GM21423 (cell line): ENCODE measurements around the gene LYL1.

Experiments used
- ATAC-seq: cut with Tn5 transposase; IDR thresholded peaks from one replicate; pipeline ENCODE4 v1.9.1; 2021; ENCODE audit warnings: mild to moderate bottlenecking, moderate library complexity; ENCODE audit not compliant: unreplicated experiment

The LYL1 gene

DNA sequence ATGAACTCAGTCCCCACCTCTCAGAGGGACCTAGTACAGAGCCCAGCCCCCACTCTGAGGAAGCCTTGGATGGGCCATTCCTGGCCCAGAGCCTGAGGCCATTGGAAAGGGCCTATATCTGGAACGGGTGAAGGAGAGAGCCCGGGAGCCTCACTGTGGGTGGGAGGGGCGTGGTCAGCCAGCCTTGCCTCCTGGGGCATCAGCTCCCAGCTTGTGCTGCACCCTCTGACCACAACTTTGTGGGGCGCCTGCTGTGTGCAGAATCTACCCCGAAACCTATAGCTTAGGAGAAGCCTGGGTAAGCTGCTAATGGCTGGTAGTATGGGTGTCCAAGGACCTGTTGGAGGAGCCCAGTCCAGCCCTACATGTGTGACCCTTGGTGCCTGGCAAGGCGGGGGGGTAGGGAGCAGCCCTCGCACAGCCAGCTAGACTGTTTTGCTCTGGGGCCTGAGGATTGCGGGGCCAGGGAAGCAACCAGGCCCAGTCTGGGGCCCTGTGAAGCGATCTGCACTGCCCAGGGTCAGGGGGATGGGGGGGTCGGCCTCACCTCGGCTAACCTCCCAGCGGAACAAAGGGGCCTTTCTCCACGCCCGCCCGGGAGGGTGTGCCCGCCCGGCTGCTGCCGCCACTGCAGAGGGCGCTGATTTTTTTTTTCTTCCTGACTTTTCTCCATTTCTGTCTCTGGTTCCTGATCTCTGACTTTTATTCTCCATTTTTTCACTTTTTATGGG lies 42.3 kb downstream of the LYL1 start:
- no peak for ATAC-seq

DNA sequence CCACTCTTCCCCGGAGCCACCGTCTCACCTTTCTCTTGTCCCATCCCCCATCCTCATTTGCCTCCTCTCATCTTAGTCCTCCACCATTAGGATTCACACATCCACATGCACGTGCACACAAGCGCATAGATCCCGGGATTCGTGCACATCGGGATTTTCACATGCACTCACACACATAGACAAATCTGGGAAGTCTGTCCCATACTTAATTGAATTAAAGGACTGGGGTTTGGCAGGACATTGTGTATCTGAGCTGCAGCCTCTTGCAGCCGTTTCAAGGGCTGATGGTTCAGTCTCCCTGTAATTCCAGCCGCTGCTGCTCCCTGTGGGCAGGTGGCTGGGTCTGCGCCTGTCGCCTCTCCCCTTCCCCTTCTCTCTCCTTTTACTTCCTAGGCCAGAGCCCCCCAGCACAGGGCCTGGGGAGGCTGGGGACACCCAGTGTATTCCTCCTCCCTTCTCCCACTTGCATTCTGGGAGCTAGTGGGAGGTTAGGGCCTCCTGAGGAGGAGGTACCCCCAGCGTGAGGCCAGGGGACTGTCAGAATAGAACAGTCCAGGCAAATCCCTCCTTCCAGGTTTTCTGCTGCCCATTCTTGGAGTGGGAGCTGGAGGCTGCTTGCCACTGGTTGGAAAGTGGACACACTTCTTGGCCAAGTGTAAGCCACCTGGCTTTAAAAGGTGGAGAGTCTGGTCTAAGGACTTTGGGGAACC lies 43.6 kb downstream of the LYL1 start:
- ATAC-seq: no peak

DNA sequence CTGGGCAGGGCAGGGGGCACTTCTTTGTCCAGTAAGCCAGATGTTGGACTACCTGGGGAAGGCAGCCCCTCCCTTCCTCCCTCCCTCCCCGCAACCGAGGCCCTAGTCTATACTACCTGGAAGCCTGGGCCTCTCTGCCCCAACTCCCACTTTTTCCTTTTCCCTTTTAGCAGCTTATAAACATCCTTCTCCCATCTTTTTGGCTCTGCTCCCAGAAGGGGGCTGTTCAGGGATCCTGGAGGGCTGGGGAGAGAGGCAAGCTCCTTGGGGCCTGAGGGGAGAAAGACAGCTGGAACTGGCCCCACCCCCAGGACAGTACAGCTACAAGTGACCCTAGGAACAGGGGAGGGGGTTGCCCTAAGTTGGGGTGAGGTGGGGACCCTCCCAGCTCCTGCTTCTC lies 44.9 kb downstream of the LYL1 start:
- no peak for ATAC-seq

DNA sequence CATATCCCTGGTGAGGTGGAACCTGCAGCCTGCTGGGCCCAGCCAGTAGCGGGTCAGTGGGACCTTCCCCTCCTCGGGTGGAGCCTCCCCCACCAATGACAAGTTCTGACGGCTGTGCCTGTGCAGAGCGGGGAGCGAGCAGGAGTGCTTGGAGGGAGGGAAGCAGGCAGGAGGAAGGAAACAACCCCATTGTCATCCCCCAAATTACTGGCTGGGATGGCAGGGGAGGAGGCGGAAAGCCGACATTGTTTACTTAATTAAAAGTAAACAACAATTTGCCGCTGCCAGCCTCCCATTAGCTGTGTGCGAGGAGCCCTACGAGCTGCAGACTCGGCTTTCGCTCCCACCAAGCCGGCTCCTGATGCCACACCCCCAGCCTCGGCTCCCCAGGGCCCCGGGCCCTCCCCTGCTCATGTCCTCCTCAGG lies 45.5 kb downstream of the LYL1 start:
- no peak for ATAC-seq

DNA sequence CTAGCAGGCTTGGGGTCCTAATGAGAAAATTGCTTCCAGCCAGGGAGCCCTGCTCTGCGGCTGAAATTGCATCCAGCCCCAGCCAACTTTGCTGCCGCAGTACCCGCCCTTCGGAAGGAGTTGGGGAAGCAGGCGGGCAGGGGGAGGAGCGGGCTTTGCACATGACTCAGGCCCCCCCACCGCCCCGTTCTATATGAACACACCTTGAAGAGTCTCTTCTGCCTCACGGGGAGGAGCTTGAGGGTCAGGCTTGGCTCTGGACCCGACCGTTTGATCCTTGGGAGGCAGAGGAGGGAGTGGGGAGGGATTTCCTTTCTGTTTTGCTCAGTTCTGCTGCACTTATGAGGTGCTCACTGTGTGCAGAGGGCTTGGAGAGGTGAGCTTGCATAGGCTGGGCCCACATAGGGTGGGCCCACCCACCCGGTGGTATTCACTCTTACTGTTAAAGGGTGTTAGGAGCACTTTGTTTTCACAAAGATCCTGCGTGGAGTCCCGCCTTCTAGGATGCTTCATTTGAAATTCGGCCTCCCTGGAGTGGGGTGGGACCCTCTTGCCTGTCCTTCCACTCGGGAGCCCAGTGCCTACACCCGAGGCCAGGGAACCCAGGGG lies 46.5 kb downstream of the LYL1 start:
- no peak for ATAC-seq

DNA sequence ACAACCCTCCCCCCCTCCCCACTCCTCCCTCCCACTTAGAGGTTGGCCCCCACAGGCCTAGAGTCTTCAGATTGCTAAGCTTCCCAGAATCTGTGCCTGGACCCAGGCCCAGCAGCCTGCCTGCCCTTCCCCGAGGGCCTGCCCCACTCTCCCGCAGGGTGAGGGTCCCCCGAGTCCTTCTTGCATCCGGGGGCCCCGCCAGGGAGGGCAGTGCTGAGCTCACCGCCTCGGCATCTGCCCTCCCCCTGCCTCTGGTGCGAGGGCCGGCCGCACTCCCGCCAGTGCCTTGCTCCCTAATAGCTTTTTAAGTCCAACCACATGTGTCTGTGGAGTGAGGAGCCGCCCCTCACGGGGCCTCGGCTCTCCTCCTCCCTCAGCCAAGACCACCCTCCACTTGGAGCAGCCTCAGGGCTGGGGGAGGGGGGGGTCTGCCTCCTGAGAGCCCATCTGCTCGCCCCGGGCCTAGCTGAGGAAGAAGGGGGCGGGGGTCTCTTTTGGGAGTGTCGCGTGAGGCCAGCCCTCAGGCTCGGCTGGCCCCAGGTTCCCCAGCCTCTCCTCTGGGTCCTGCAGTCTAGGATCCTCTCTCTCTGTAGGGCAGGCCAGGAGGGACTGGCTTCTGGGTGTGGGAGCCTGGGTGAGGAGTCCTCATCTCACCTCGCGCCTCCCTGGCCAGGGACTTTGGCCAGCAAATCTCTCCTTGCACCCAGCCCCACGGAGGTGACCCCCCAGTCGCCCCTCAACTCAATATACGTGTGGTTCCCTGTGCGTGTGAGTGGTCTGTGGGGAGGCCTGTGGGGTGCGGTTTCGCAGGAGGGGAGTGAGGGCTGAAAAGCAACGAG lies 47.2 kb downstream of the LYL1 start:
- no peak for ATAC-seq

DNA sequence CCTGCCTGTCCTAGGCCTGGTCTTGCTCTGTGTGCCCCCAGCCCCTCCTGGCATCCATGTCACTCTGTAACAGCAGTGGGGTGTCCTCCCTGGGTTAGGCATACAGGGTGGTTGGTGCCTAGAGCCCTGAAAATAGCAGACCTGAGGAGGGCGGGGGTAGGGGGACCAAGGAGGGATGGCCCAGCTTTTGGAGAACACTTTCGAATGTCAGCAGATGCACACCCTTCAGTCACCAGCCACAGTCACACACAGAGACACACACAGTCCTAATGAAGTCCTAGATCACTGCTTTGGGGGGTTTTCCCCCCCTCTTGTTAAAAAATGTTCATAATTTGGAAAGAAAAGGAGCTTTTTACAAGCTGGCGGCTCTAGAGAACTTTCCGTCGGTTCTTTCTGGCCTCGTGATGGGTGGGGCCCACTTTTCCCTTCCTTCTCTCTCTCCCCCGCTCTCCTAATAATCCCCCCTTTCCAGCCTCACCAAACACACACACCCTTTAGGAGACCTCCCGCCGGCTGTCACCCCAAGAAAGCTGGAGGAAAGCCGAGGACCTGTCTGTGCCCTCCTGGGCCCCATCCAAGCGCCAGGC lies 47.9 kb downstream of the LYL1 start:
- no peak for ATAC-seq

DNA sequence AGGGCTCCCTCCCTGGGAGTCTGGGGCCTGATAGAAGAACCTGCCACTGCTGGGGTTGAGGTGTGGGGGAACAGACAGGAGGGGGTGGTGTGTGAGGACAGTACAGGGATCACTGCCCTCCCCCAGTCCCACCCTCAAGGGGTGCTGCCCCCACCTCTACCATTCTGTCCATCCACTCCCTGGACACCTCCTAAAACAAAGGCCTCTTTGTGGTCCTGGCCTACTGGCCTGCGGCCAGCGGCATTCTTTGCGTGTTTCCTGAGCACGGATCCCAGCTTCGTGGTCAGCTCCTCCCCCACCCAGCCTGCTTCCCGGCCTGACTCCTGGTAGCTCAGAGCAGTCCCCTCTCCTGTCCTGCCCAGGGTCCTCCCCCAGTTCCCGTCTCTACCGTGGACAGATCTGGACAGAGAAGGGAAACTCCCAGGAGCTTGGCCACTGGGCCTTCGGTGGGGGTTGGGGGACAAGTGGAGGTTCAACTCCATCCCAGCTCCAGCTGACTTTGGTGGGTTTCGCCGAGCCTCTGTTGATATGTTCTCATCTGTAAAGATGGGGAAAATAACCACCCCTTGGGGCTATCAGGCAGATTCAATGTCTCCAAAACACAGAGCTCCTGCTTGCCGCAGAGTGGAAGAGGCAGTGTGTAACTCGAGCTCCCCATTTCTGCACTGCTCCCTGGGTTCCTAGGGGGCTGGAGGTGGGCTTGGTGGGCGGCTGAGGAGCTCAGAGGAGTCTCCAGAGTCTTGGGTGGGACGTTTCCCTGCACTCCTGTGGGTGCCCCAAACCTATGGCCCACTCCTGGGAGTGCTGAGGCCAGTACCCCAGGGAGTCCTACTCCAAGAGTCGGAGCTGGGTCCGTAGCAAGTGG lies 48.7 kb downstream of the LYL1 start:
- no peak for ATAC-seq

DNA sequence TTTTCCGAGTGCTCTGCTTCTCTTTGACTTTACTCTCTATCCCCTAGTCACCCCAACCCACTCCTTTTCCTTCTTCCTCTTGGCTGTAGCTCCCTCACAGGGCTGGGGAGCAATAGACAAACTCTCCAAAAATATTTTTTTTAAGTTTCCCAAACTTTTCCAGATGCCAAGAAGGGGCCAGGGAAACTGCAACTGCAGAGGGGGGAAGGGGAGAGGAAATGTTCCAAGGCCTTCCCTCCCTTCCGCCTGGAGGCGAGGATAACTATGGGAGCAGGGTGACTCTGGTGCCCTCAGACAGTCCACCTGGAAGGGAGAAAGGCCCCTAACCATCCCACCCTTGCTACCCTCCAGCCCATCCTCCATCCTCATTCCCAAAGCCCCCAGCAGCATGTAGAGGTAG lies 49.4 kb downstream of the LYL1 start:
- no peak for ATAC-seq

DNA sequence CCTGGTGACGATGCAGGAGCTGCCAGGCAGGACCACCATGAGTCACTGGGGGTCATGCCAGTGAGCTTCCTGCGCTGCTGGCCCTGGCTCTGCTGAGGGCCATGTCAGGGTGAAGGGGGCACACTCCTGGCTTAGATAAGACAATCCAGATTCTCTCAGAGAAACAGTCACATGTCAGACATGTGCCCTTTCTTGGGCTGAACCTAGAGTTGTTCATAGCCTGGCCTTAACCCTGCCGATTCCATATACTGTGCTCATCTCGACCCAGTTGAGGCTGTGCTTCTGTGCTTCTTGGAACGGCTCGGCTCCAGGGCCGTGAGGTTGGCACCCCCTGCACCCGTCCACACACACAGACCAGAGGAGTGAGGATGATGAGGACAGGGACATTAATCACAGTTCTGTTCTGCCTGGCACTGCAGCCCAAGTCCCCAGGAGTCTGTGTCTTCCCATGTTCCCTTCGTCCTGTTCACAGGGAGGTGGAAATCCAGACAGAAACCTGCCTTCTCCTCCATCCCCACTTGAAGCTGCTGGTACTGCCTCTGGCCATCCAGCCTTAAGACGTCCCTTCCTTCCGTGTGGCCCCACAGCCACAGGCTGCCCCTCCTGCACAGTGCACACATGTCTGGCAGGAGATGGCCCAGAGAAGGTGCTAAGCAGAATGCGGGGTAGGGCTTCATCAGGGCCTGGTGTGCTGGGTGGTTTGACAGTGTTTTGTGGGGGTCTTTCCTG lies 50.0 kb downstream of the LYL1 start:
- no peak for ATAC-seq

DNA sequence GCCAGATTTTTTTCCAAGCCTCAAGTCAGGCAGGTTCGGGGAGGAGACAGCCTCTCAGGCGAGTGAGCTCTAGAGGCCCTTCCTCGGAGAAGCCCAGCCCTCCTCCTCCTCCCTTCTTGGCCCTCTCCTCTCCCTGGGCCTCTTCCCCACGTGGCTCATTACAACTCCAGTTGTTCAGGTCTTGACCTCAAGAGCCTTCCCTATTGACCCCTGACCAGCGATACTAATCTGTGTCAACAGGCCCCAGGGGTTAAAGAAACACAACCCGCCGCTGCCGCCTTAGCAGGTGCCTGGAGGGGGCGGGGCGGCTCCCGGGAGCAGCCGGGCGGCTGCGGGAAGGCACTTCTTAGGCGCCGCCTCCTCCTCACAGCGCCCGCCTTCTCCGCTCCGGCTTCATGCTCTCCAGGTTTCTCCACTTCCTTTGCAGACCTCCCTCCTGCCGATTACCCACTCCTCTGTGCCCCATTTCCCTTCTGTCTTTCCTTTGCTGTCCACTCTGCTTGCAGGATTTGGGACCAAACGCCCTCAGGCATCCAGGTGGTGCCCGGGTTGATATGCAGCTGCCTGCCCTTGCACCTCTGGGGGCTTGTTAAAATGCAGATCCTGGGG lies 51.0 kb downstream of the LYL1 start:
- no peak for ATAC-seq

DNA sequence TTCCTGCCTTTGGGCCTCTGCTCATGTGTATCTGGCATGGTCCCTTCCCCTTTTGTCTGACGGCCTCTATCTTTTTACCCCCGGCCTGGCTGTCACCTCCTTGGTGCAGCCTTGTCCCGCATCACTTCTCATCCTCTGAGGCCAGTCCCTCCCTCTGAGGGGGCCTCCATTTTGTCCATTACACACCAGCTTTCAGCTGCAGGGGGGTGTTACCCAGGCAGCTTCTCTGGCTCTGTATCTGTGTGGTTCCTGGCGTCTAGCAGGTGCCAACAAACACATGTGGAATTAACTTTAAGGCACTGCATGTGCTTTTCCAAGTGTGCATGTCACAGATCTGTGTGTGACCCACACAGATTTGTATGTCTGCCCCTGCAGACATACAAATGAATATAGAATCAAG lies 52.4 kb downstream of the LYL1 start:
- no peak for ATAC-seq
